GM10847 (cell line): ENCODE data around the gene SLC25A12.

Source experiments
- POLR2A ChIP-seq: IDR thresholded peaks from 2 replicates; pipeline ENCODE4 v1.6.1; 2011; ENCODE audit not compliant: insufficient read length; ENCODE audit errors: extremely low read depth

SLC25A12 gene, protein sequence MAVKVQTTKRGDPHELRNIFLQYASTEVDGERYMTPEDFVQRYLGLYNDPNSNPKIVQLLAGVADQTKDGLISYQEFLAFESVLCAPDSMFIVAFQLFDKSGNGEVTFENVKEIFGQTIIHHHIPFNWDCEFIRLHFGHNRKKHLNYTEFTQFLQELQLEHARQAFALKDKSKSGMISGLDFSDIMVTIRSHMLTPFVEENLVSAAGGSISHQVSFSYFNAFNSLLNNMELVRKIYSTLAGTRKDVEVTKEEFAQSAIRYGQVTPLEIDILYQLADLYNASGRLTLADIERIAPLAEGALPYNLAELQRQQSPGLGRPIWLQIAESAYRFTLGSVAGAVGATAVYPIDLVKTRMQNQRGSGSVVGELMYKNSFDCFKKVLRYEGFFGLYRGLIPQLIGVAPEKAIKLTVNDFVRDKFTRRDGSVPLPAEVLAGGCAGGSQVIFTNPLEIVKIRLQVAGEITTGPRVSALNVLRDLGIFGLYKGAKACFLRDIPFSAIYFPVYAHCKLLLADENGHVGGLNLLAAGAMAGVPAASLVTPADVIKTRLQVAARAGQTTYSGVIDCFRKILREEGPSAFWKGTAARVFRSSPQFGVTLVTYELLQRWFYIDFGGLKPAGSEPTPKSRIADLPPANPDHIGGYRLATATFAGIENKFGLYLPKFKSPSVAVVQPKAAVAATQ

DNA sequence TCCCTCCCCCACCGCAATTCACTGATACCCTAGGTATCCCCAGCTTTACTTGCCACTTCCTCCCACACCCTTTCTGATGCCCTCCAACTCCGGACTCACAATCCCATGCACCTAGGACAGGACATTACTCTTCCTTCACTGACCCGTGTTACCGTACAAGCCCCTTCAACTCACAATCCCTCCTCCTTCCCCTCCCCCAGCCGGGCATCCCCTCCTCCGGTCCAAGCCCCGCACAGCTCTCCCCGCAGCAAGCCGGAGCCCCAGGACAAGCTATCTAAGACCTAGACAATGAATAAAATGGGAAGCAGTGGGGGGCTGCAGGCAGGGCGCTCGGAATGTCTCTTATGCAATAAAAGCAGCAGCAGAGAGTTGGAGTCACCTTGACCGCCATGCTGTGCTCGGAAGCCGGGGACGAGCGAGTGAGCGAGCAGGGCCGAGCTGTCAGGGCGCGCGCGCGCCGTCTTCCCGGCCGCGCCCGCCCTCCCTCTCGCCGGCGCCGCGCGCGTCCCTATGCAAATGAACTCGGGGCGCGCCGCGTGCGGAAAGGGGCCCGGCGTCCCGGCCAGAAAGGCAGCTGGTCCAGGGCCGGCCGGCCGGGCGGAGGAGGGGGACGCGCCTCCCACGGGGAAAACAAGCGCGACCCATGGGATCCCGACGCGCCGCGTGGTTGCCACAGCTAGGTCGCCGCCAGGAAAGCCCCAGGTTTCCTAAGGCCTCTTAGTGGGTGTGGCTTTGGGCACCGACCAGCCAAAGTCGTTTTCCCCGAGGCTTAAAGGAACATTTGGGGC lies at the start of gene SLC25A12:
TSS of gene SLC25A12 (minus strand) at position 421 of the 788 bp plus-strand sequence. CDS start at position 391, 30 bp downstream.
- peak; percentile 87 for TF ChIP-seq POLR2A

DNA sequence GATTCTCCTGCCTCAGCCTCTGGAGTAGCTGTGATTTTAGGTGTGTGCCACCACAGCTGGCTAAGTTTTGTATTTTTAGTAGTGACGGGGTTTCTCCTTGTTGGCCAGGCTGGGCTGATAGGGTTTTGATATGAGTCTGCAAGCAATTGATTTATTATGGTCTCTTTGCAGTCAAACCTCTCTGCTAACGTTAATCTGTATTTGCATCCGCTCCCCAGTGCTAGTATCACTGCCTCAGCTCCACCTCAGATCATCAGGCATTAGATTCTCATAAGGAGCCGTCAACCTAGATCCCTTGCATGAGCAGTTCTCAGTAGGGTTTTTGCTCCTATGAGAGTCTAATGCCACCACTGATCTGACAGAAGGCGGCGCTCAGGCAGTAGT lies 47.3 kb upstream of the SLC25A12 start:
- no peak for TF ChIP-seq POLR2A

DNA sequence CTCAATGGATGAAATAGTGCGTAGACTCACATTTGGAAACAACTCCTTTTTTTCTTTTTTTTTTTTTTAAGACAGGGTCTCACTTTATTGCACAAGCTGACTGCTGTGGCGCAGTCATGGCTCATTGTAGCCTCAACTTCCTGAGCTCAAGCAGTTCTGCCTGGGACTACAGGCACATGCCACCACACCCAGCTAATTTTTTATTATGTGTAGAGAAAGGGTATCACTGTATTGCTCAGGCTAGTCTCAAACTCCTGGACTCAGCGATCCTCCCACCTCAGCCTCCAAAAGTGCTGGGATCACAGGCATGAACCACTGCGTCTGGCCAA lies 45.7 kb upstream of the SLC25A12 start:
- no peak for TF ChIP-seq POLR2A

DNA sequence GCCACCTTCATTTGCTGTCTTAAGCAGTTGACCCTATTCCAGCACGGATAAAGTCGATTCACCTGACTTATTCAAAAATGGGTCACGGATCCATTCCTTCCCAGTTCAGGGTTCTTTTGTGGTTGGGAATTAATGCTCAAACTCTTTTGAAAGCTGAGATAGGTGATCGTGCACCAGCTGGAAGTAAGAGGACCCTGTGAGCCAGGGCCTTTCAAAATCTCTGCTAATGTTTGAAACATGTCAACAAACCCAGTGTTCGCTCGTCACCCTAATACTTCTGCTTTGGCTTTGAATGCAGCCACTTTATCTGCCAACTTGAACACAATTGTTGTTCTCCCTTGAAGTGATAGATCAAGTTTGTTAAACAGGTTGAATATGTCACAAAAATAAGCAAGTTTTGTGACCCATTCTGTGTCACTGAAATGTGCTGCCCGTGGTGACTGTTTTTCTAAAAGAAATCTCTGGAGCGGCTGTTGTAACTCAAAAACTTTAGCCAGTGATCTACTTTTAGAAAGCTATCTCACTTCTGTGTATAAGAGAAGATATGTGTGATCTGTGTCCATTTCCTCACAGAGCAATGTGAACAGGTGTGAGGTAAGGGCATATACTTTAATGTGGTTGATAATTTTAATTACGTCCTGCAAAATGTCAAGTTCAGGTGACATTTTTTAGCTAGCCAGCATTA lies 45.2 kb upstream of the SLC25A12 start:
- TF ChIP-seq POLR2A = no peak

DNA sequence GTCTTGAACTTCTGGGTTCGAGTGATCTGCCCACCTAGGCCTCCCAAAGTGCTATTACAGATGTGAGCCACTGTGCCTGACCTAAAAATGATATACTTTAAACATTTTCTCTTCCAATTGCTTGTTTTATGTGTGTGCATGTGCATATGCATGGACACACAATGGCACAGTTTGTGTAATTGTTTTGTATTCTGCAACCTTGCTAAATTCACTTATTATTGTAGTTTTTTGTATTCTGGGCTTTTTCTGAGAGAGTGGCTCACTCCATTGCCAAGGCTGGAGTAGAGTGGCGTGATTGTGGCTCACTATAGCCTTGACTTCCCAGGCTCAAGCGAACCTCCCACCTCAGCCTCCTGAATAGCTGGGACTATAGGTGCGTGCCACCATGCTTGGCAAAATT lies 36.3 kb upstream of the SLC25A12 start:
- TF ChIP-seq POLR2A = no peak

DNA sequence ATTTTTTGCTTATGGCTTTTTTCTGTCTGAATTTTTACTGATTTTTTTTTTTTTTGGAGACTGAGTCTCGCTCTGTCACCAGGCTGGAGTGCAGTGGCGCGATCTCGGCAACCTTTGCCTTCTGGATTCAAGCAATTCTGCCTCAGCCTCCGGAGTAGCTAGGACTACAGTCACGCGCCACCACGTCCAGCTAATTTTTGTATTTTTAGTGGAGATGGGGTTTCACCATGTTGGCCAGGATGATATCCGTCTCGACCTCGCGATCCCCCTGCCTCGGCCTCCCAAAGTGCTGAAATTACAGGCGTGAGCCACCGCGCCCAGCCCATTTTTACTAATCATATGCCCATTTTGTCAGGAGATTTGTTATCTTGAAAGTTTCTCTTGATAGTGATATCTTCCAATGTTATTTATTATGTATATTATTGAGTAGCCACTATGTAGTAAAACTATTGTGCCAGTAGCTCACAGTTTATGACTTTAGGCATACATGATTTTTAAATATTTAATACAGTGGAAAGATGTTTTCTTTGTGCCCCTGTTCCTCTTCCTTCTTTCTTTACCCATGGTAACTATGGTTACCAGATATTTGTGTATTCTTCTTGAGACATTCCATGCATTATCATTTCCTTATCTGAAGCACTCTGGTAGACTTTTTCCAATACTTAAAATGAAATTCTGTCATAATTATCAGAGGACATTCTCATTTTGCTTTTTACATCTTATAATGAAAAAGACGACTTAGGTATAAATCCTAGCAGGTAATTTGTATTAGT lies 30.3 kb upstream of the SLC25A12 start:
- no peak for TF ChIP-seq POLR2A

DNA sequence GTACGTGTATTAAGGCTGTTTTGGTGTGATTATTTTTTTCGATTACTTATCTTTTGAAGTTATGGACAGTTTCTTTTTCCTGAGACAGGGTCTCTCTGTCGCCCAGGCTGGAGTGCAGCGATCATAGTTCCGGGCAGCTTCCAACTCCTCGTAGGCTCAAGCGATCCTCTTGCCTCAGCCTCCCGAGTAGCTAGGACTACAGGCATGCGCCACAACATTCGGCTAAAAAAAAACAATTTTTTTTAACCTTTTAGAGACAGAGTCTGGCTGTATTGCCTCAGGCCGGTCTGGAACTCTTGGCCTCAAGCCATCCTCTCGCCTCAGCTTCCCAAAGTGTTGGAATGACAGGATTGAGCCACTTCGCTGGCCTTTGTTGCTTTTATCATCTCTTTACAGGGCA lies 29.2 kb upstream of the SLC25A12 start:
- no peak for TF ChIP-seq POLR2A

DNA sequence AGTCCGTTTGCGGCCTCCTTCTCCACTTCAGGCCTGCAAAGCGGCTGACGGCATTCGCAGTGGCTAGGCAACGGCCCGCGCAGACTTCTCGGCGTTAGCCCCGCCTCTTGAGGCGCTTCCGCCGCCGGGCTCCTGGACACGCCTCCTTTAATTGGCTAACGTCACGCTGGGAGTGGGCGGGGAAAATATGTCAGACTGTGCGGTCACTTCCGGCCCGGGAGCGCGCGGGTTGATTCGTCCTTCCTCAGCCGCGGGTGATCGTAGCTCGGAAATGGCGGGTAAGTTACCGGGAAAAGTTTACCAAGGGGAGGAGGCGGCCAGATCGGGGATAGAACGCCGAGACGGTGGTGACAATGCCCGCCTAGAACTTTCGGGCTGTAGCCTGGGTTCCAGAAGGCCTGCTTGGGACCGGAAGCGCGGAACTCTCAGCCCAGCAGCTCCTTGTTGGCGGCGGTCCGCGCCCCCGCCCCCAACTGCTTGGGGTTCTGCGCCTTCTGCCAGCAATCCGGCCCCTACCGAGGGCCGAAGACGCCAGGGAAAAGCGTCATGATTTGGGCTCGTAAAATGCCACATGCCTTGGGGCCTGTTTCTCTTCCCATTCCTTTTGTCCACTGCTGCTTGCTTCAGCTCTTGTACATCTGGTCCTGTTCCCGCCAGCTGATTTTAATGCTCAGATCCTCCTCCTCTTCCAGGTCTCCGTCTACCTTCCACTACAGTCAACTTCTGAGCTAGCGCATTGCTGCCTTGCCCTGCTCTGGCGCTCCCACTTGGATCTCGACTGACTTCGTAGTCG lies 28.4 kb upstream of the SLC25A12 start, which contains the start of gene HAT1:
TSS of gene HAT1 (plus strand) at position 232 of the 793 bp plus-strand sequence. CDS start at position 272, 40 bp downstream.
- TF ChIP-seq POLR2A = peak; percentile 55

DNA sequence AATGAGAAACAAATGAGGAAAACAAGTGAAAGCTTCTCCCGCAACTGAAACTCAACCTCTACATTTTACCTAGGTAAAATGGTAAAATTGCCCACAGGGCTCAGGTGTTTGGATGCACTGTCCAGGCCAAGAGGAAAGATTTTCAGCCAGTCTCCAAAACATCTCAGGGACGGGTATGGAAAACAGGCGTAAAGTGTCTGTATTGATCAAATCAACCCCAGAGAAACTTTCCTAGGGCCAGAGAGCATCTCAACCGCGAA lies 27.9 kb upstream of the SLC25A12 start:
- no peak for TF ChIP-seq POLR2A

DNA sequence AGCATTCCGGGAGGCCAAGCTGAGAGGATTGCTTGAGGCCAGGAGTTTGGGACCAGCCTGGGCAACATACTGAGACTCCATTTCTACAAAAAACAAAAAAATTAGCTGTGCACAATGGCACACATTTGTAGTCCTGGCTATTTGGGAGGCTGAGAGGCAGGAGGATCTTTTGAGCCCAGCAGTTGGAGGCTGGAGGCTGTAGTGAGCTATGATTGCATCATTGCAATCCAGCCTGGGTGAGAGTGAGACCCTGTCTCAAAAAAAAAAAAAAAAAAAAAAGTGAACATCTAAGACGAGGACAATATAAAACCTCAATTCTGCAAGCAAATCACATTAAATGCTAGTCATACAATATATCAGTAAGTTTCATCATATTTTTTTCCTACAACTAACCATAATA lies 25.4 kb upstream of the SLC25A12 start:
- TF ChIP-seq POLR2A = no peak

DNA sequence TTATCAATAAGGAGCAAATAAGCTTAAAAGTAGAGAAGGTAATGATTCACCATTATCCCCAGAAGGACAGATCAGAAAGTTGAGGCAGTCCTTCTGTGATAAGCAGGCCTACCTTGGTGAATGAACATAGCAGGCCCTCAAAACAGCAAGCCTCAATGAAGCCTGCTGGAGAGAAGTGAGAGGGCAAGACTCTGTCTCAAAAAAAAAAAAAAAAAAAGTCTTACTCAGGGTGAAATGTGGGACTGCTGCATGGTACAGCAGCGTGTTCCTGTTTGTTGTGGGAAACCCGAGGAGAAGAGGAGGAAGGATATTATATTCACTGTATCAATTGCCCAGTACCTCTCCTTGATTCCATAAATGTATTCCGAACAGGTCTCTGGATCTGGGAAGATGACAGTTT lies 19.5 kb upstream of the SLC25A12 start:
- no peak for TF ChIP-seq POLR2A

DNA sequence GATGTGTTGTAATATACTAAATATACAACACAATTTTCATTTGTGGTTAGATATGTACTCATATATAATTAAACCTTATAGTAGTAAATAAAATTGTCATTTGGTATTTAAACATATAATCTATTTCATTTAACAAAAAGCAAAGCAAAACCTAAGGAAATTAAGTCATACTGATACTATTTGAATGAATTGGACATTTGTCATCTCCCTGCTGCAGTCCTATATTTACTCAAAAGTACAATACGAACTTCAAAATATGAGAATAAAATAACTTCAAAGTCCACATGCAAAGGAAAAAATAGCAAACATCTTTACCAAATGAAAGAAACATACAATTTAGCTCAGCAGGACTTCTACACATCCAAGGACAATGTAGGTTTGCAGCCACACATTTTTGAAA lies 16.4 kb upstream of the SLC25A12 start:
- TF ChIP-seq POLR2A = no peak

DNA sequence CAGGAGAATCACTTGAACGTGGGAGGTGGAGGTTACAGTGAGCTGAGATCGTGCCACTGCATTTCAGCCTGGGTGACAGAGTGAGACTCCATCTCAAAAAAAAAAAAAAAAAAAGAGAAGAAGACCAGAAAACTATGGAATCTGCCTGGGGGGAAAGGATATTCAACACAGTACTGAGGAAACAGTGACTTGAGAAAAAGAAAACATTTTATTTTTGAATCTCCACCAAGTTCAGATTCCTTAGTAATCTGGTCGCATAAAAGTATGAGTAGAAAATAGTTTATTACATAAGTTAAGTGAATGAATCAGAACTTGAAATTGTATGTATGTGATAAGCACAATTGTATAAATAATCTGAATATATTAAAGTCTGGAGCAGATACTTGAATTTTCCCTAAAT lies 15.2 kb upstream of the SLC25A12 start:
- no peak for TF ChIP-seq POLR2A

DNA sequence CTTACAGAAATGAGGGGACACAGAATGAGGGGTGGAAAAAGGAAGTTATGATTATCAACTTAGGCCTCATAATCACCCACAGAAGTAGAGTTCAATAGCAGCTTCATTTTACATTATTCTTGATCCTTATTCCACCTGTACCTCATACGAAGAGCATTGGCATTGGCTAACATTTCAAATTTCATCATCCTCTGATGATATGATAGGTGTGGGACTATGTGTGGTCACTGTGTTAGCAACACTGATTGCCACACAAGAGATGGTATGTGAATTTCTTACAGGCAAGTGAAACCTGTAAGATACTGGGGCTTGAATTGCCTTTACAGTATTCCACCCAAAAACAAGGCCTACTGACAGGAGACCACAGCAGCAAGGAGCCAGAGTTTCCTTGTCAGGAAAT lies 14.2 kb upstream of the SLC25A12 start:
- TF ChIP-seq POLR2A = no peak
